ENCODE measurements around the gene ZNF407. TPM values are rescaled to one million over a fixed set of nuclear protein-coding genes. Genes with fewer than 3 reads are reported as not detected.

ZNF407 gene
- total and polyA plus RNA-seq, 8 donors = 2.1 to 49.0 (median 14.6) TPM

- Histone ChIP-seq H3K36me3 (no peaks in the 10 kb centered on the region), H3K4me1 (peaks cover 0 to 14% (median 8%) of the 10 kb centered on the region in 4 donors), H3K4me3 (no peak overlapping the region), H3K9me3 (no peaks in the 10 kb centered on the region), H3K27me3 (no peaks in the 10 kb centered on the region), H3K27ac (no peak overlapping the region)
- DNase-seq = no peak
- WGBS, 5 donors = 94 to 100% (median 96%) methylated on average over 2 of the region's 2 CpGs
- TF ChIP-seq POLR2AphosphoS5 (IDR thresholded peaks at IDR 0.05) = no peak
- no peak for TF ChIP-seq POLR2A (IDR thresholded peaks at IDR 0.05)
- no peak for TF ChIP-seq CTCF (IDR thresholded peaks at IDR 0.05)
- TF ChIP-seq EP300 (IDR thresholded peaks at IDR 0.05) = no peak
- intact Hi-C loops (cut with DNase I; ENCODE audit: low total_unique reads) = no loop called here
These were observed 201.9 kb downstream of the ZNF407 start for GRCh38 chr18:74799542-74799941.

GRCh38 chr18:74800098-74800497, 202.4 kb downstream of the ZNF407 start:
- TF ChIP-seq CTCF (IDR thresholded peaks at IDR 0.05) (no peak), POLR2AphosphoS5 (IDR thresholded peaks at IDR 0.05) (no peak), EP300 (IDR thresholded peaks at IDR 0.05) (no peak), POLR2A (IDR thresholded peaks at IDR 0.05) (no peak)
- no peak for DNase-seq
- no peak overlapping the region for H3K27ac ChIP-seq
- H3K4me1 ChIP-seq = peaks cover 0 to 14% (median 8%) of the 10 kb centered on the region in 4 donors
- no peaks in the 10 kb centered on the region for H3K9me3 ChIP-seq
- intact Hi-C loops (cut with DNase I; ENCODE audit: low total_unique reads) = no loop called here
- no peak overlapping the region for H3K4me3 ChIP-seq
- H3K27me3 ChIP-seq = no peaks in the 10 kb centered on the region
- H3K36me3 ChIP-seq = no peaks in the 10 kb centered on the region

- intact Hi-C loops (cut with DNase I; ENCODE audit: low total_unique reads) = no loop called here
- Histone ChIP-seq H3K27me3 (no peaks in the 10 kb centered on the region), H3K27ac (no peak overlapping the region), H3K9me3 (no peaks in the 10 kb centered on the region), H3K4me3 (no peak overlapping the region), H3K4me1 (peaks cover 0 to 23% (median 7%) of the 10 kb centered on the region in 4 donors), H3K36me3 (no peaks in the 10 kb centered on the region)
- WGBS, 5 donors = 87 to 91% (median 90%) methylated on average over 4 of the region's 4 CpGs
- DNase-seq = no peak
- TF ChIP-seq EP300 (IDR thresholded peaks at IDR 0.05) = no peak
- no peak for TF ChIP-seq CTCF (IDR thresholded peaks at IDR 0.05)
These were observed 205.4 kb downstream of the ZNF407 start for GRCh38 chr18:74803117-74803516.

GRCh38 chr18:74803769-74804168, 206.1 kb downstream of the ZNF407 start:
- Histone ChIP-seq H3K27me3 (no peaks in the 10 kb centered on the region), H3K36me3 (no peaks in the 10 kb centered on the region), H3K4me3 (peak overlapping the region in 1 of 4 donors; percentile 9), H3K4me1 (peaks cover 0 to 23% (median 7%) of the 10 kb centered on the region in 4 donors), H3K27ac (no peak overlapping the region), H3K9me3 (no peaks in the 10 kb centered on the region)
- 80 to 95% (median 84%) methylated on average over 10 of the region's 10 CpGs for WGBS, 5 donors
- no peak for TF ChIP-seq POLR2A (IDR thresholded peaks at IDR 0.05)
- no peak for TF ChIP-seq CTCF (IDR thresholded peaks at IDR 0.05)
- no peak for TF ChIP-seq POLR2AphosphoS5 (IDR thresholded peaks at IDR 0.05)
- no peak for TF ChIP-seq EP300 (IDR thresholded peaks at IDR 0.05)
- DNase-seq = peak in 1 of 2 donors; percentile 24
- intact Hi-C loops (cut with DNase I; ENCODE audit: low total_unique reads) = no loop called here

All from stomach (tissue), 9 donors.